ENCODE results near the gene DNAJB5.

DNAJB5 gene

DNA sequence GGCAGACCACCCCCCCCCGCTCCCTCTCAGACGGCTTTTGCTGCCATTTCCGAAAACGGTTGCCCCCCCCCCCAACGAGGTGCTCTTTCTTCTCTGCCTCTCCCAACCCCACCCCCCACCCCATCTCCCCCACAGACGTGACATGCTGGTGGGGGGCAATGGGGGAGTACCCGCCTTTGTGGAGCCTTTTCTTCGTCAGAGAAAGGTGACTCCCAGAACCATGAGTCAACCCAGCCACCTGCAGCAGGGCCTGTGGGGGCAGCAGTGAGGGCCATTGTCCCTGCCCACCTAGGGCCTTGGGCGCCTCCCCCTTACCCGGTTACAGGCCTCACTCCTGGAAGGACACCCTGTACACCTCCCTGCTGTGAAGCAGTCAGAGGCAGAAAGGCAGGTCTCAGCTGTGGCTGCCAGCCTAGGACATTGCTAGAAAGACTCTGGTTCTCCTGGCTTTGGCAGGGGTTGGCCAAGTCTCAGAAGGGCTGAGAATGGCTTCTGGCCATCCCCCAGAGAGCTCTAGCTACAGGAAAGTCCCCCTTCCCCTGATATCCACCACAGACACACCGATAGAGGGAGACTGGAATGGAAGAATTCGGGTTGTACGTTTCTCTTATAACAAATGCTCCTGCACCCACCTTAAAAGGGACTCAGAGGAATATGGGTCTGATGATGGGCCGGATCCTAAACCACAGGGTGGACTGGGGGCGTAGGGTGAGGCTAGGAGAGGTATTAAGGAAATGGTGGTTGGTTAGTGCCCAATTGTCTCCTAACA is 2.2 kb downstream of the DNAJB5 start:
- no peaks in the 10 kb centered on the region for H3K27me3 ChIP-seq (ENCODE audit: control insufficient read depth in 1 of 2, insufficient read depth in 1 of 2, low read length in 2 of 2)
- no peak overlapping the region for H2BK120ac ChIP-seq (ENCODE audit: low read depth, low read length)
- peak overlapping the region; percentile 23 to 92 for H2BK12ac ChIP-seq (ENCODE audit: low read length in 2 of 2)
- peaks cover 17 to 19% of the 10 kb centered on the region in 2 experiments for H3K36me3 ChIP-seq (ENCODE audit: control insufficient read depth in 1 of 2, insufficient read depth in 2 of 2, low read depth in 1 of 2, low read length in 2 of 2)
- H3K23ac ChIP-seq (ENCODE audit: low read length in 2 of 2): no peak overlapping the region
- peak overlapping the region; percentile 60 for H4K8ac ChIP-seq (ENCODE audit: low read length)
- peak overlapping the region; percentile 23 for H3K4me2 ChIP-seq (ENCODE audit: low read length, poor library complexity, severe bottlenecking)
- H3K79me1 ChIP-seq (replicated peaks; ENCODE audit: low read length, poor library complexity, severe bottlenecking): peaks cover 15% of the 10 kb centered on the region
- peaks cover 51% of the 10 kb centered on the region for H3K4me1 ChIP-seq (ENCODE audit: control insufficient read depth, insufficient read depth, low read depth, low read length)
- no peak overlapping the region for H2AFZ ChIP-seq (ENCODE audit: low read depth, low read length)
- 73% methylated on average over 7 of the region's 15 CpGs for WGBS
- no peaks in the 10 kb centered on the region for H3K9me3 ChIP-seq (ENCODE audit: control insufficient read depth, low read length)
- H3K27ac ChIP-seq (ENCODE audit: low read length, poor library complexity, severe bottlenecking): peak overlapping the region; percentile 48
- peak; percentile 49 for DNase-seq
- H3K4me3 ChIP-seq (ENCODE audit: insufficient read depth in 1 of 2, low read depth in 1 of 2, low read length in 2 of 2): peak overlapping the region in 1 of 2 experiments; percentile 22
- H2AK5ac ChIP-seq (ENCODE audit: low read length, severe bottlenecking): peak overlapping the region; percentile 60
- H3K4ac ChIP-seq (ENCODE audit: low read depth in 1 of 2, low read length in 2 of 2): peak overlapping the region; percentile 67 to 71
- peak overlapping the region; percentile 45 to 75 for H3K18ac ChIP-seq (ENCODE audit: low read depth in 1 of 2, low read length in 2 of 2)
- peak overlapping the region; percentile 66 for H4K91ac ChIP-seq (ENCODE audit: low read length)
- peak overlapping the region; percentile 69 for H3K9ac ChIP-seq (ENCODE audit: low read length)
- peak overlapping the region; percentile 63 for H2BK15ac ChIP-seq (ENCODE audit: low read depth, poor library complexity, severe bottlenecking)
- peak overlapping the region in 1 of 2 experiments; percentile 68 for H3K14ac ChIP-seq (ENCODE audit: low read length in 2 of 2)
- H2BK5ac ChIP-seq (ENCODE audit: low read depth, low read length, poor library complexity, severe bottlenecking): peak overlapping the region; percentile 25

DNA sequence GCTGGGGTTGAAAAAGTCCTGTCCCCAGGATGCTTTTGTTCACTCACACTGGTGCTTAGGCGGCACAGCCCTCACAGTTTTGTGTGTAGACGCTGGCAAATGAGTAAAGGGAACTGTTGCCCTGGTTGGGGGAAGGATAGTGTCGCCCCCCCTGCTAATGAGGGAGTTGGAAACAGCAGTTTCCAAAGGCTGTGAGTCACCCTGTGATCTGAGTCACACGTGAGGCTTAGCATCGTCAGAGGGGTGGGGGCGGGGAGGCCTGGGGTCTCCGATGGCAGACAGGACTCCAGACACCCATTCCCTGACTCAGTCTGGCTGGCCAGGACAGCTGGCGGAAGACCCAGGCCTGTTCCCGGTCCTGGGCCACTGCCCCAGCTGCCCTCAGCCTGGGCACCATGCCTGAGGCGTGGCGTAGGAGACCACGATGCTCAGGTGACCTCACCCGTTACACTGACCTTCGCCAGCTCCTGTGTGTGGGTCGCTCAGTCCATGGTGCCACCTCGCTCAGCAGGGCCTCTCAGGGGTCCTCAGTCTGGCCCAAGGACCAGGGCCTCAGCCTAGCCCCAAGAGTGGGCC is 2.9 kb downstream of the DNAJB5 start:
- Histone ChIP-seq H3K4me3 (ENCODE audit: insufficient read depth in 1 of 2, low read depth in 1 of 2, low read length in 2 of 2) (peak overlapping the region in 1 of 2 experiments; percentile 22), H3K36me3 (ENCODE audit: control insufficient read depth in 1 of 2, insufficient read depth in 2 of 2, low read depth in 1 of 2, low read length in 2 of 2) (peaks cover 24 to 26% of the 10 kb centered on the region in 2 experiments), H2AK5ac (ENCODE audit: low read length, severe bottlenecking) (peak overlapping the region; percentile 60), H2AFZ (ENCODE audit: low read depth, low read length) (no peak overlapping the region), H2BK5ac (ENCODE audit: low read depth, low read length, poor library complexity, severe bottlenecking) (no peak overlapping the region), H2BK120ac (ENCODE audit: low read depth, low read length) (no peak overlapping the region), H4K8ac (ENCODE audit: low read length) (peak overlapping the region; percentile 60), H3K27me3 (ENCODE audit: control insufficient read depth in 1 of 2, insufficient read depth in 1 of 2, low read length in 2 of 2) (no peaks in the 10 kb centered on the region), H3K4me2 (ENCODE audit: low read length, poor library complexity, severe bottlenecking) (peak overlapping the region; percentile 23), H2BK15ac (ENCODE audit: low read depth, poor library complexity, severe bottlenecking) (peak overlapping the region; percentile 60), H3K27ac (ENCODE audit: low read length, poor library complexity, severe bottlenecking) (peak overlapping the region; percentile 48), H3K9ac (ENCODE audit: low read length) (peak overlapping the region; percentile 78), H3K23ac (ENCODE audit: low read length in 2 of 2) (peak overlapping the region in 1 of 2 experiments; percentile 98), H2BK12ac (ENCODE audit: low read length in 2 of 2) (peak overlapping the region; percentile 35 to 97), H3K79me1 (replicated peaks; ENCODE audit: low read length, poor library complexity, severe bottlenecking) (peaks cover 15% of the 10 kb centered on the region), H3K18ac (ENCODE audit: low read depth in 1 of 2, low read length in 2 of 2) (peak overlapping the region; percentile 45 to 93), H3K4ac (ENCODE audit: low read depth in 1 of 2, low read length in 2 of 2) (peak overlapping the region; percentile 67 to 95), H3K9me3 (ENCODE audit: control insufficient read depth, low read length) (no peaks in the 10 kb centered on the region), H3K14ac (ENCODE audit: low read length in 2 of 2) (peak overlapping the region in 1 of 2 experiments; percentile 48), H3K4me1 (ENCODE audit: control insufficient read depth, insufficient read depth, low read depth, low read length) (peaks cover 52% of the 10 kb centered on the region), H4K91ac (ENCODE audit: low read length) (peak overlapping the region; percentile 62)
- WGBS: 44% methylated on average over 16 of the region's 16 CpGs
- DNase-seq: peak; percentile 95

DNA sequence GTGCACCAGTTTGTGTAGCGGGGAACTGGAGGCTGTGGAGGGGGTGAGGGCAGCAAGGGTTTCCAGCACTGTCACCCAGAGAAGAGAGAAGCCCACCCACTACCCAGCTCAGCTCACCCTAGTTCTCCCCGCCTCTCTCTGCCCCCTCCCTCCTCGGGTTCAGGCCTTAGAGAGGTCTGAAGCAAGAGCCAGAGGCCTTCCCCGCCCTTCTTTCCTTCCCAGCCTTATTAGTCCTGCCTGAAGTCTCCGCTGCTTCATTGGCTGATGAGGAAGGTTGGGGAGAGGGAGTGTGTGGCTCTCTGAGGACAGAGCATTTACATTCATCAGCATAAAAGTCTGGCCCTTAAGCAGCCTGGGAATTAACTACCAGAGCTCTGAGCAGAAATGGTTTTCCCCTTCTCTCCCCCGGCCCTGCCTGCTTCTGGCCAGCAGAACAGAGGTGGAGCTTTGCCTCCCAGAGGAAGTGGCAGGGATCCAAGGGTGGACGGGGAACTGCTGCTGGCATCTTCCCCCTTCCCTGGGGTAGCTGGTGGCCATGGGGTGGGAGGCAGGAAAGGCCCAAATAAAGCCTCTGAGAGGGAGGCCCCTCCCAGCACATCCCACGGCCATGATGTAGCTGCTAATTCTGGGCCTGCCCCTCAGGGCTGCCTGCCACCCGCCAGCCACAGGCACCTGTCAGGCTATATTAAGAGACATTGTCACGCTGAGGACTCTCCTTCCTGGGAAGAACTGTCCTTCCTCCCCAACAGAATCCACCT is 4.1 kb downstream of the DNAJB5 start:
- H3K27ac ChIP-seq (ENCODE audit: low read length, poor library complexity, severe bottlenecking): peak overlapping the region; percentile 39
- no peaks in the 10 kb centered on the region for H3K9me3 ChIP-seq (ENCODE audit: control insufficient read depth, low read length)
- no peak overlapping the region for H3K4me2 ChIP-seq (ENCODE audit: low read length, poor library complexity, severe bottlenecking)
- no peak overlapping the region for H4K8ac ChIP-seq (ENCODE audit: low read length)
- H3K18ac ChIP-seq (ENCODE audit: low read depth in 1 of 2, low read length in 2 of 2): peak overlapping the region in 1 of 2 experiments; percentile 54
- peak overlapping the region; percentile 6 to 29 for H2BK12ac ChIP-seq (ENCODE audit: low read length in 2 of 2)
- no peak overlapping the region for H2AFZ ChIP-seq (ENCODE audit: low read depth, low read length)
- peaks cover 31% of the 10 kb centered on the region in 2 experiments for H3K36me3 ChIP-seq (ENCODE audit: control insufficient read depth in 1 of 2, insufficient read depth in 2 of 2, low read depth in 1 of 2, low read length in 2 of 2)
- peak overlapping the region in 1 of 2 experiments; percentile 95 for H3K4ac ChIP-seq (ENCODE audit: low read depth in 1 of 2, low read length in 2 of 2)
- WGBS: 55% methylated on average over 6 of the region's 10 CpGs
- H3K27me3 ChIP-seq (ENCODE audit: control insufficient read depth in 1 of 2, insufficient read depth in 1 of 2, low read length in 2 of 2): no peaks in the 10 kb centered on the region
- H2BK5ac ChIP-seq (ENCODE audit: low read depth, low read length, poor library complexity, severe bottlenecking): no peak overlapping the region
- no peak overlapping the region for H3K23ac ChIP-seq (ENCODE audit: low read length in 2 of 2)
- no peak overlapping the region for H4K91ac ChIP-seq (ENCODE audit: low read length)
- DNase-seq: peak; percentile 81
- H3K4me1 ChIP-seq (ENCODE audit: control insufficient read depth, insufficient read depth, low read depth, low read length): peaks cover 52% of the 10 kb centered on the region
- H2AK5ac ChIP-seq (ENCODE audit: low read length, severe bottlenecking): no peak overlapping the region
- H3K4me3 ChIP-seq (ENCODE audit: insufficient read depth in 1 of 2, low read depth in 1 of 2, low read length in 2 of 2): peak overlapping the region in 1 of 2 experiments; percentile 34
- H3K14ac ChIP-seq (ENCODE audit: low read length in 2 of 2): no peak overlapping the region
- peaks cover 18% of the 10 kb centered on the region for H3K79me1 ChIP-seq (replicated peaks; ENCODE audit: low read length, poor library complexity, severe bottlenecking)
- H2BK15ac ChIP-seq (ENCODE audit: low read depth, poor library complexity, severe bottlenecking): no peak overlapping the region
- H3K9ac ChIP-seq (ENCODE audit: low read length): peak overlapping the region; percentile 78
- peak overlapping the region; percentile 11 for H2BK120ac ChIP-seq (ENCODE audit: low read depth, low read length)
